GM03348 (cell line): ENCODE measurements around the gene ZFYVE9.
"Not testable (repeated sequence)": the region's sequence is repeated elsewhere in the genome, so short reads cannot be mapped to it uniquely, and the experiment has no call there.

Experiments
- DNase-seq: peaks from one replicate; pipeline ENCODE4 v3.0.0; 2012; ENCODE audit warnings: low spot score

The ZFYVE9 gene, protein sequence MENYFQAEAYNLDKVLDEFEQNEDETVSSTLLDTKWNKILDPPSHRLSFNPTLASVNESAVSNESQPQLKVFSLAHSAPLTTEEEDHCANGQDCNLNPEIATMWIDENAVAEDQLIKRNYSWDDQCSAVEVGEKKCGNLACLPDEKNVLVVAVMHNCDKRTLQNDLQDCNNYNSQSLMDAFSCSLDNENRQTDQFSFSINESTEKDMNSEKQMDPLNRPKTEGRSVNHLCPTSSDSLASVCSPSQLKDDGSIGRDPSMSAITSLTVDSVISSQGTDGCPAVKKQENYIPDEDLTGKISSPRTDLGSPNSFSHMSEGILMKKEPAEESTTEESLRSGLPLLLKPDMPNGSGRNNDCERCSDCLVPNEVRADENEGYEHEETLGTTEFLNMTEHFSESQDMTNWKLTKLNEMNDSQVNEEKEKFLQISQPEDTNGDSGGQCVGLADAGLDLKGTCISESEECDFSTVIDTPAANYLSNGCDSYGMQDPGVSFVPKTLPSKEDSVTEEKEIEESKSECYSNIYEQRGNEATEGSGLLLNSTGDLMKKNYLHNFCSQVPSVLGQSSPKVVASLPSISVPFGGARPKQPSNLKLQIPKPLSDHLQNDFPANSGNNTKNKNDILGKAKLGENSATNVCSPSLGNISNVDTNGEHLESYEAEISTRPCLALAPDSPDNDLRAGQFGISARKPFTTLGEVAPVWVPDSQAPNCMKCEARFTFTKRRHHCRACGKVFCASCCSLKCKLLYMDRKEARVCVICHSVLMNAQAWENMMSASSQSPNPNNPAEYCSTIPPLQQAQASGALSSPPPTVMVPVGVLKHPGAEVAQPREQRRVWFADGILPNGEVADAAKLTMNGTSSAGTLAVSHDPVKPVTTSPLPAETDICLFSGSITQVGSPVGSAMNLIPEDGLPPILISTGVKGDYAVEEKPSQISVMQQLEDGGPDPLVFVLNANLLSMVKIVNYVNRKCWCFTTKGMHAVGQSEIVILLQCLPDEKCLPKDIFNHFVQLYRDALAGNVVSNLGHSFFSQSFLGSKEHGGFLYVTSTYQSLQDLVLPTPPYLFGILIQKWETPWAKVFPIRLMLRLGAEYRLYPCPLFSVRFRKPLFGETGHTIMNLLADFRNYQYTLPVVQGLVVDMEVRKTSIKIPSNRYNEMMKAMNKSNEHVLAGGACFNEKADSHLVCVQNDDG (N-terminal part only)

GRCh38 chr1:52141513-52142219 lies at the start of gene ZFYVE9:
ZFYVE9 (plus strand) TSS chr1:52142089; CDS start chr1:52233207, 91,118 bp downstream.
- peak; percentile 94 for DNase-seq

DNA sequence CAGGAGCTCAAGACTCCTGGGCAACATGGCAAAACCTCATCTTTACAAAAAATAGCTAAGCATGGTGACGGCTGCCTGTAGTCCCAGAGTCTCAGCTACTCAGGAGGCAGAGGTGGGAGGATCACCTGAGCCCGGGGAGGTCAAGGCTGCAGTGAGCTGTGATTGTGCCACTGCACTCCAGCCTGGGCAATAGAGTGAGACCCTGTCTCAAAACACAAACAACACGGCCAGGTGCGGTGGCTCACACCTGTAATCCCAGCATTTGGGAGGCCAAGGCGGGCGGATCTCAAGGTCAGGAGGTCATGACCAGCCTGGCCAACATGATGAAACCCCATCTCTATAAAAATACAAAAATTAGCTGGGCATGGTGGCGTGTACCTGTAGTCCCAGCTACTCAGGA lies 47.6 kb upstream of the ZFYVE9 start:
- DNase-seq = not testable (repeated sequence)

GRCh38 chr1:52096216-52096615 lies 45.7 kb upstream of the ZFYVE9 start:
- DNase-seq = no peak

GRCh38 chr1:52098139-52098871 lies 43.6 kb upstream of the ZFYVE9 start:
- DNase-seq = no peak

DNA sequence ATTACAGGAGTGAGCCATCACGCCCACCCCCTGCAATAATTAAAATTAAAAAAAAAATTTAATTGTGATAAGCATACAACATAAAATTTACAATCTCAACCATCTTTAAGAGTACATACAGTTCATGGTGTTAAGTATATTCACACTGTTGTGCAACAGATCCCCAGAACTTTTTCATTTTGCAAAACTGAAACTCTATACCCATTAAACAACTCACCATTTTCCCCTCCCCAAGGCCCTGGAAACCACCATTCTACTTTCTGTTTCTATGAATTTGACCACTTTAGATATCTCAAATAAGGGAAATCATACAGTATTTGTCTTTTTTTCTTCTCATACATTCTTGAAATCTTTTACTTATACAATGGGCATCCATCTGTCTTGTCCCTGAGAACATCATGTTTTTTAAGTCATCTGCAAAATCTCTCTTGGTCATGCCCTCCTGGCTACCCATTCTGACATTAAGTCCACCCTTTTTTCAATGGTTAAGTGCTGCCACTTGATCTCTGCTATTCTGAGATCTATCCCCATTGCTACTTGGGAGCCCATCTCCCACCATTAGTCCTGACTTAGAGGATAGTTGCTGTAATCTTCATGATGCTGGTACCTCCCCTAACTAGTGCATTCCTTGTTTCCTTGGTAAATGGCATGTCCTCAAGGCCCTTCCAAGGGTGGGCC lies 39.4 kb upstream of the ZFYVE9 start:
- DNase-seq = no peak

DNA sequence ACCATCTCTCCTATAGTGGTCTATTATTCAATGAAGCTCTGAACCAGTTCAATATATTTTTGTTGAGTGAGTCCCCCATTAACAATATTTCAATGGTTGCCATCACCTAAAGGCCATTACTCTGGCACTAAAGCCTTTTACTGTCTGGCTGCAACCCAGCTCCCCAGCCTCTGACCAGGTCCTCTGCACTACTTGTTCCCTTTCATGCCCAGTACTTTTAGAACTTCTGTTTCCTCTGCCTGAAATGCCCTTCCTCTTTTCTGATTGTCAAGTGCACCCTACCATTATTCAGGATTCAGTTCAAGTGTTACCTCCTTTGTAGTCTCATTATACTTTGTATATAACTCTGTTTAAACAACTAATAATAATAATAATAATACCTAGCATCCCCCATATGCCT lies 30.4 kb upstream of the ZFYVE9 start:
- no peak for DNase-seq

- no peak for DNase-seq
These were observed 29.4 kb upstream of the ZFYVE9 start for GRCh38 chr1:52112489-52112888.

DNA sequence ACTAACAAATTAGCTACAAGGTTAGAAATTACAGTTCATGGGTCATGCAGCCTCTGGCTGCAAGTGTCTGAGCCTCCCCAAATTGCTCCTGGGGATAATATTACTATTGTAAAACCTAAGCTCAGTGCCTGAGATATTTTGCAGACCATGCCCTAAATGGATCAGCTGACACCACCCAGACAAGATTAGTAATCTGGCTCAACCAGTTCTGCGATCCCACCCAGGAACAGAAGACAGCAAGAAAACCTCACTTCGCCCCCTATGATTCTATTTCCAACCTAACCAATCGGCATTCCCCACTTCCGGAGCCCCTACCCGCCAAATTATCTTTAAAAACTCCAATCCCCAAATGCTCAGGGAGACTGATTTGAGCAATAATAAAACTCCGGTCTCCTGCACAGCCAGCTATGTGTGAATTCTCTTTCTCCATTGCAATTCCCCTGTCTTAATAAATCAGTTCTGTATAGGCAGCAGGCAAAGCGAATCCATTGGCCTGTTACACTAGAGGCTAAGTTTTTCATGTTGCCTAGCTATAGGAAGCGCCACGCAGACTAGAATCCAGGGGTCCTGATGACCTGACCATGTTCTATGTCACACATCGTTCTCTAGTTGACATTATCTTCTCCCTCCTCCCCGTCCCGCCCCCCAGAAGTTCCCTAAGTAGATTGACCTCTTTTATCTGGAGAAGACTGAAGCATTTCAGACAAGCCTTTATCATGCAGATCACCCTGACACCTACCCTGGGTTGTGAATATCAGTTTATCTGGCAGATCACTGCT lies 22.4 kb upstream of the ZFYVE9 start:
- no peak for DNase-seq

DNA sequence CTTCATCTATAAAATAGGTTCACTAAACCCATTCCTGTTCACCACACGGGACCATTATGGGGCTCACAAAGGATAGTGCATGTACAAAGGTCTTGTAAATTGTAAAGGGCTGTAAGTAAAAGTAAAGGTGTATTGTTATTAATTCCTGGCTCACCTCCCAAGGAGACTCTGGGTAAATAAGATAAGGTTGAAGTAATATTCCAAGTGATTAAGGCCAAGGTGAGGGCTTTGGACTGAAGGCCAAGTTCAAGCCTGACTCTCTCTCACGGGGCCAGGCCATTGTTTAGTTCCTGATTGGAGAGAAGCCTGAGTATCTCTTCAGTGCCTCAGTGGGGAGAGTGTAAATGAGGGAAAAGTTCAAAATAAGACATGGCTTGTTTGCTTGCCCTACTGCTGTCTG lies 19.5 kb upstream of the ZFYVE9 start:
- no peak for DNase-seq

DNA sequence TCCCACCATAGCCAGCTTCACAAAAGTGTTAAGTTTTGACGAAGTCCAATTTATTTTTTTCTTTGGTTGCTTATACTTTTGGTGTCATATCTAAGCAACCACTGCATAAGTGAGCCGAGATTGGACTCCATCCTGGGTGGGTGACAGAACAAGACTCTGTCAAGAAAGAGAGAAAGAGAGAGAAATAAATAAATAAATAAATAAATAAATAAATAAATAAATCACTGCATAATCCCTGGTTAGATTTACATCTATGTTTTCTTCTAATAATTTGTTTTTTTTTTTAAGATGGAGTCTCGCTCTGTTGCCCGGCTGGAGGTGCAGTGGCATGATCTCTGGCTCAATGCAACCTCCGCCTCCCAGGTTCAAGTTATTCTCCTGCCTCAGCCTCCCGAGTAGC lies 18.3 kb upstream of the ZFYVE9 start:
- no peak for DNase-seq

DNA sequence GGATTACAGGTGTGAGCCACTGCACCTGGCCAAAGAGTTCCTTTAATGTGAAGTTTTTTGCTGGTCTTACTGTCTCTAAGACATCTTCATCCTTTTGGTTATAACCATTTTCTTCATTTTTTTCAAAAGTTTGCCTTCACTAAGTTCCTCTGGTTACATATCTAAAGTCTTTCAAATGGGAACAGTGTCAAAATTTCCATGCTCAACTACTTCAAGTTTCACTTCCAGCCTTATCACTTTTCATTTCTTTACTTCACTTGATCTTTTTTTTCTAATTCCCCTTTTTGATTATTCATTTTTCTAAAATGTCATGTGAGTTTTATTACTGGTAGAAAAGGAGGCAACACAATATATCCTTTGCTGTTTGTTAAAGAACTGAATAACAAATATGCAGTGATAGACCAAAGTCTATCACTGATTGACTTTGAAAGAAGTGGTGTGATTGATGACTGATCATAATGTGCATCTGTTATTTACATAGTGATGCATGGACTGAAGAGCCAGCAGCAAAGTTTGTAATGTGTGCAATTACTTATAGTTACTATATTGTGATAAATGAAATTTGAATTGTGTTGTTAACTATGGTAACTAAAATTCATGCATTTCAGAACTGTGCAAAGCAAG lies 16.0 kb upstream of the ZFYVE9 start:
- DNase-seq = no peak

GRCh38 chr1:52127181-52128180 lies 14.4 kb upstream of the ZFYVE9 start:
- peak; percentile 74 for DNase-seq

GRCh38 chr1:52139817-52140540 lies 1.9 kb upstream of the ZFYVE9 start:
- peak; percentile 82 for DNase-seq

DNA sequence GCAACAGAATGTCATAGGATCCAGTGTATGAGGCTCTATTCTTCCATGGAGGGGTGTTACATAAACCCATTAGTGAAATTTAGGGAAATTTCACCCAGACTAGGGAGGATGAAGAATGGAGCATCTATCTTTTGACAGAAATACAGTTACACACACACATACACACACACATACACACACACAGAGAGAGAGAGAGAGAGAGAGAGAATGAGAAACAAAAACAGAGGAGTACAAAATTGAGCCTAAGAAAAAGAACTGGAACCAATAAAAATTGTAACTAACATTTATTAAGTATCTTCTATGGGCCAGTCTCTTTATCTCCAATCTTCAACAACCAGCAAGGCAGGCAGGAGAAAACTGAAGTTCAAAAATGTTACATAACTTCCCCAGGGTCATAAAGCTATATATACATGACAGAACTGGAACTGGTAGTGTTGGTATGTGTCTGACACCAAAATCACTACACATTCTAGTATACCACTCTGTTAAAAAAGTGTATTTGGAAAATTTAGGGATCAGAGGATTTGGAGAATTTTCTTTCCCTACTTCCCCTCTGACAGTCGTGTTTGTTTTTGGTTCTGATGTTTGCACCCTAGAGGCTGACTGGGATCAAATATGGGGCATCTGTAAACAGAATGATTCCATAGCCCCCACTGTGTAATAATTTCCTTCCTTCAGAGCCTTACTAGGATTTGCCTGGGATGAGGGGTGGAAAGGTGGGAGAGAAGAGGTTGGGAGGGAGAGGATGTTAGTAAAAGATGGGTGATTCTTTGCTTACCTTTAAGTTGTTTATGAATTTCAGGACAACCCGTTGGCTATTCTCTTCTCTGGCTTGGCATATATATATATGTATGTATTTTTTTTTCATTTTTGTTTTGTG lies 1.0 kb upstream of the ZFYVE9 start:
- no peak for DNase-seq

GRCh38 chr1:52142220-52143183 lies 613 bp downstream of the ZFYVE9 start:
- DNase-seq = peak; percentile 79
